GM12873 (cell line): Measurements from ENCODE around the gene IGSF9.

Experiments used
- CTCF ChIP-seq: IDR thresholded peaks from 2 replicates; pipeline ENCODE4 v1.5.1; 2012; ENCODE audit warnings: low read depth, mild to moderate bottlenecking, moderate library complexity, low read length, control low read depth; ENCODE audit not compliant: insufficient read depth; ENCODE audit errors: missing control alignments

Gene IGSF9

GRCh38 chr1:159921700-159922504 is 23.5 kb downstream of the IGSF9 start:
- no peak for TF ChIP-seq CTCF

GRCh38 chr1:159921251-159921650 is 24.2 kb downstream of the IGSF9 start:
- no peak for TF ChIP-seq CTCF

- TF ChIP-seq CTCF: no peak
Observed at GRCh38 chr1:159920651-159921050, 24.8 kb downstream of the IGSF9 start.

- no peak for TF ChIP-seq CTCF
Observed at GRCh38 chr1:159920202-159920601, 25.2 kb downstream of the IGSF9 start.

GRCh38 chr1:159919236-159919865 is 26.1 kb downstream of the IGSF9 start:
- TF ChIP-seq CTCF: no peak

- TF ChIP-seq CTCF: no peak
Observed at GRCh38 chr1:159918352-159919200, 26.8 kb downstream of the IGSF9 start.

GRCh38 chr1:159917533-159918351 is 27.7 kb downstream of the IGSF9 start:
- no peak for TF ChIP-seq CTCF
